GM18526 (cell line): ENCODE measurements around the gene KLHL20.

Experiments used
- POLR2A ChIP-seq: IDR thresholded peaks from 3 replicates; pipeline ENCODE4 v1.6.1; 2011; ENCODE audit not compliant: insufficient read length; ENCODE audit errors: extremely low read depth

Gene KLHL20

DNA sequence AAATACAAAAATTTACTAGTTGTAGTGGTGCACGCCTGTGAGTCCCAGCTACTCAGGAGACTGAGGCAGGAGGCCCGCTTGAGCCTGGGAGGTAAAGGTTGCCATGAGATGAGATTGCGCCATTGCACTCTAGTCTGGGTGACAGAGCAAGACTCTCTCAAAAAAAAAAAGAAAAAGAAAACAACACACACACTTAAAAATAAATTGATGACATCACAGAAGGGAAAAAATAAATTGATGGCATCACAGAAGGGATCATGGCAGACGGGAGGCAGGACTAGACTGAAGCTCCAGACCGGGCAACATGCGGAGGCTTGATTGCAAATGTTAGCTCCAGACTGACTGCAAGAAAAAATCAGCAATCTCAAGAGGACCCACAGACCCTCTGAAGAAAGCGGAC, 43.3 kb downstream of the KLHL20 start:
- no peak for TF ChIP-seq POLR2A

DNA sequence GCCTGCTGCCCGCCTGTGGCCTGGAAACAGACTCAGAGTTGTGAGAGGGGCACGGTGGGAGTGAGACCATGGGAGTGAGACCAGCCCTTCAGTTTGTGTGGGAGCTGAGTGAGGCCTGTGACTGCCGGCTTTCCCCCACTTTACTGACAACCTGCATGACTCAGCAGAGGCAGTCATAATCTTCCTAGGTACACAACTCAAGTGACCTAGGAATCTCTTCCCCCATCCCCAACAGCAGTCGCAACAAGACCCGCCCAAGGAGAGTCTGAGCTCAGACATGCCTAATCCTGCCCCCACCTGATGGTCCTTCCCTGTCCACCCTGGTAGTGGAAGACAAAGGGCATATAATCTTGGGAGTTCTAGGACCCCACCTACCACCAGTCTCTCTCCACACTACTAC, 44.2 kb downstream of the KLHL20 start:
- TF ChIP-seq POLR2A = no peak

DNA sequence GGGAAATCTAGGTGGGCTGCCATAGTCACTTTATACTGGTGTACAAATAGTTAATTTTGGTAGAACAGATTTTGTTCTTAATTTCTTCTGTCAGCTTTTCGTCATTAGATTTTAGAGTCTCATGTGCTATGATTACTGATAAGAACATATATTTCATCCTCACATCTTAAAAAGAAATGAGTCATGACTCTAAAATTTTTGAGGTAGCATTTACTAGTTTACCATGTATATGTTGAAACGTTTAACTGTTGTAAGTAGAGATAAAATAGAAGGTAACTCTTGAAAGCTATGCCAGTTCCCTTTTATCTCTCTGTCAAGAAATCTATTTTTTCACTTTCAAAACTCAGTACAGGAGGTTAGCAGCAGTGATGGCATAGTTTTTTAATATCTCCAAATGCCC, 53.4 kb downstream of the KLHL20 start:
- TF ChIP-seq POLR2A = no peak

DNA sequence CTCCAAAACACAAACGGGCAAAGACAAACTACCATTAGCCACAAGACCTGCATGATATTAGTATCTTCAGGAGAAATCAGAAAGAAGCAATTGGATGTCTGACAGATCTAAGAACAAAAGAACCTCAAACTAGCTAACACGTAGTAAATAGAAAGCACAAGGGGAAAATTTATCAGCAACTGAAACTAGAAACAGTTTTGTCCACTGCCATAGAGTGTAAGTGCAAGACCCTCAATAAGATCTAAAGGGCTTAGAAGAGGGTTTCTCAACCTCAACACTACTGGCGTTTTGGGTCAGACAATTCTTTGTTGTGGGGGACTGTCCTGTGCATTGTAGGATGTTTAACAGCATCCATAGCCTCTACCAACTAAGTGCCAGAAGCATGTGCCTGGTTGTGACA, 54.0 kb downstream of the KLHL20 start:
- TF ChIP-seq POLR2A = no peak

DNA sequence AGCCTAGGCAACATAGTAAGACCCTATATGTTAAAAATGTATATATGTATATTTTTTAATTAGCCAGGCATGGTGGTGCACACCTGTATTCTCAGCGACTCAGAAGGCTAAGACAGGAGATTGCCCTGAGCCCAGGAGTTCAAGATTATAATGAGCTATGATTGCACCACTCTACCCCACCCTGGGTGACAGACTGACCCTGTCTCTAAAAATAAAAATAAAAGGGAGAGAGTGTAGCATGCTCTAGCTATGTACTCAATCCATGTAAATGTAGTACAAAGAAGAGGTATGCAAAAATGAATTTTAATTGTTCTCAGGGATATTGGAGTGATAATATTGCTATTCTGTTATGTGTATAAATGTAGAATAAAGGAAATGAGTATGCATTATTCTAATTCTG, 56.8 kb downstream of the KLHL20 start:
- no peak for TF ChIP-seq POLR2A

DNA sequence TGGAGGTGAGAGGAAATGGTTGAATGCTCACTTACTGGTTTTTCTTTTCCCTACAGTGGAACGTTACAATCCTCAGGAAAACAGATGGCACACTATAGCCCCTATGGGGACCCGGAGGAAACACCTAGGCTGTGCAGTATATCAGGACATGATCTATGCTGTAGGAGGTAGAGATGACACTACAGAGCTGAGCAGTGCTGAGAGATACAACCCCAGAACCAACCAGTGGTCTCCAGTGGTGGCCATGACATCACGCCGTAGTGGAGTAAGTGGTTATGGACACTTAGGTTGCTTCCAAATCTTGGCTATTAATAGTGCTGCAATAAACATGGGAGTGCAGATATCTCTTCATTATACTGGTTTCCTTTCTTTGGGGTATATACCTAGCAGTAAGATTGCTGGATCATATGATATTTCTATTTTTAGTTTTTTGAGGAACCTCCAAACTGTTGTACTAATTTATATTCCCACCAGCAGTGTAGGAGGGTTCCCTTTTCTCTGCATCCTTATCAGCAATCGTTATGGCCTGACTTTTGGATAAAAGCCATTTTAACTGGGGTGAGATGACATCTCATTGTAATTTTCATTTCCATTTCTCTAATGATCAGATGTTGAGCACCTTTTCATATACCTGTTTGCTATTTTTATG, 60.9 kb downstream of the KLHL20 start:
- no peak for TF ChIP-seq POLR2A

DNA sequence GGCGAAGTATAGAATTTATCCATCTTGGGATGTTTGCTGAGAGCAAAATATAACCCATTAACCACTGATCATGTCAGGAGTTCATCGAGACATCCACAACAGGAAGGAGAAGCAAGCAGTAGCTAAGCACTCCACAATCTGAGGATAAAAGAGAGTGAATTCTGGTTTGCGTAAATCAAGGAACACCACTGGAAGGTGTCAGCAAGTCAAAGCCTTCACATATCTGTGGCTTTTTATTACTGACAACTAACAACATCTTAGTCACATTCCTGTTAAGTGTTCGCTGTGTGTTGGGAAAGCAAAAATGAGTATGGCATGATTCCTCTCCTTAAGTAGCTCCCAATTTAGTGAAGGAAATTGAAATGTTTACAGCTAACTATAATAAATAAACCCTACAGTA, 65.2 kb downstream of the KLHL20 start:
- TF ChIP-seq POLR2A = no peak

DNA sequence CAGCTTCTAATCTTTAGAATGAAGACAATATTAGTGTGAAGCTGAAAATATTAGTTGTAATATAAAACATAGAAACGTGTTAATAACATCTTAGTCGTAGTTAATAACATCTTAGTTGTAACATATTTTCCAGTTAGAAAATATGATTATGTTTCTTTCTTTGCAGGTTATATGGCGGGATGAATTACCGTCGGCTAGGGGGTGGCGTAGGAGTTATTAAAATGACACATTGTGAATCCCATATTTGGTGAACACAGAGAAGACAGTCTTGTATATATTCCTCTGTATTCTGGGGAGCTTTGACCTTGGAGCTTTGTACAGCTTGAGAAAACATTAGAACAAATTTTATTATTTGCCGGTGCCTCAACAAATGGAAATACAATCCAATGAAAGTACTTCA, 70.2 kb downstream of the KLHL20 start:
- TF ChIP-seq POLR2A = no peak

DNA sequence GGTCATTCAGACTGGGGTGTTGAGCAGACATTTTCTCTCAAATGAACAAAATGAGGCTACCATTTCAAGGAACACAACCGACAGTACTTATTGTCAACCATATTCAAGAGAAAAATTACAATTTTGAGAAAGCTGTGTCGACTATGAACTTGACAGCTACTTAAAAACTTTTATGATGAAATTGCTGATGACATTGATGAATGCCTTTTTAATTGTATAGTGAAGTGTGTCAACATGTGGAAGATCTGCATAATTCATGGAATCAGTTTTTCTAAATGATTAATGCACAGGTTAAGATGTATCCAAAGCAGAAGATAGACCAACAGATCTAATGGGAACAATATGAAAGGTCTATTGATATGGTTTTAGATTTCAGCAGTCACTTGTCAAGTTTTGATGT, 75.1 kb downstream of the KLHL20 start:
- no peak for TF ChIP-seq POLR2A

DNA sequence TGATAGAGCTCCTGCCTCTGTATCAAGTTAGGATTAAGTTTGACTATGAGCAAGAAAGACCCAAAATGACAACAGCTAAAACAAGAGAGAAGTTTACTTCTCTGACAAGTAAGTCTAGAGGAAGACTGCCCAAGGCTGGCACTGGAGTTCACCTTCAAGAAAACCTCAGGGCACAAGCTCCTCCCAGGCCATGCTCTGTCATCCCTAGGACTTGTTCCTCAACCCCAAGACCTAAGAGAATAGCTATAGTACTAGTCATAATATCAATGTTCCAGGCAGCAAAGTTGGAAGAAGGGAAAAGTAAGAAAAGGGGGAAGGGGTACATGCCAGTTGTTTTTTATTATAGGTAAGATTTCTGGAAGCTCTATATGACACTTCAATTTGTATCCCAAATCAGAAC, 83.3 kb downstream of the KLHL20 start:
- no peak for TF ChIP-seq POLR2A

DNA sequence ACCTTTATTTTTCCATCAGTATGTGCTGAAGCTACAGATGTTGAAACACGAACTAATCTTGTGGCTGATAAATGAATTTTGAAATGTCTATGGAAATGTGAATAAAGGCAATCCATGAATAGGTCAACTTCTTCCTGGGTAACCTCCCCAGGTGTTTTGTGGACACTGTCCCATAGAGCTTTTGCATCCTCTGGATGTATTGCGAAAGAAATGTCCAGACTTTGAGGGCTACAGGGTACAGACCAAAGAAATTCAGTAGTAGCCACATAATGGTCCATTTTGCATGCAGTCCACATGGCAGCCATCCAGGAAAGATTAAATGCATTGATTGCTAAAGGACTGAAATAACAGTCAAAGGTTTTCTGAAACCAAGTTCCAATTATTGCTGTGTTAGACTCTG, 88.2 kb downstream of the KLHL20 start:
- TF ChIP-seq POLR2A = no peak

DNA sequence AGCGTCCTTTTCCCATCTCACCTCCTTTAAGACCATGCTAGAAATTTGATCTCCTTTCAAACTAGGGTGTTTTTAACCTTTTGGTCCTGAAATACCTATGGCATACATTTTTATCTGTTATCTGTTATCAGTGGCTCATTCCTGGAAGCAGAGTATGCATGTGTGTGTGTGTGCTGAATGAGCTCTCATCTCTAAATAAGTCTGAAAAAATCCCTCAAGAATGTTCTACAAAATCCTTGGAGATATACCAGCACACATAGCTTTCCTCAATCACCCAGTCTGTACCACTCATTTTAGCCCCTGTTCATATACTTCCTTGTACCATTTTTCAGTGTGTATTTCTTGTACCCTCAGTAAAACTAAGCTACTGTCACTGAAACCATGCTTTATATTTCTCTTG, 103.7 kb downstream of the KLHL20 start:
- no peak for TF ChIP-seq POLR2A

DNA sequence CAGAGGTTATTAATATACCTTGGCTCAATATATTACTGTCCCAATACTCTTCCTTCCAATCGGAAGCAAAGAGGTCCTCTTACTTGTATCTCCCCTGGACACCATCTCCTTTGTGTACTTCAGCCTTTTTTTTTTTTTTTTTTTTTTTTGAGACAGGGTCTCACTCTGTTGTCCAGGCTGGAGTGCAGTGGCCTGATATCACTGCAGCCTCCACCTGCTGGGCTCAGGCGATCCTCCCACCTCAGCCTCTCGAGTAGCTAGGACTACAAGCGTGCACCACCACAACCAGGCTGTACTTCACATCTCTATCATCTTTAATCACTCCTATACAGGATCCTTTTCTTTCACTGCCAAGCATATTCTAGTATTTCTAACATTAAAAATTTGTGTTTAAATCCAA, 106.9 kb downstream of the KLHL20 start:
- no peak for TF ChIP-seq POLR2A

DNA sequence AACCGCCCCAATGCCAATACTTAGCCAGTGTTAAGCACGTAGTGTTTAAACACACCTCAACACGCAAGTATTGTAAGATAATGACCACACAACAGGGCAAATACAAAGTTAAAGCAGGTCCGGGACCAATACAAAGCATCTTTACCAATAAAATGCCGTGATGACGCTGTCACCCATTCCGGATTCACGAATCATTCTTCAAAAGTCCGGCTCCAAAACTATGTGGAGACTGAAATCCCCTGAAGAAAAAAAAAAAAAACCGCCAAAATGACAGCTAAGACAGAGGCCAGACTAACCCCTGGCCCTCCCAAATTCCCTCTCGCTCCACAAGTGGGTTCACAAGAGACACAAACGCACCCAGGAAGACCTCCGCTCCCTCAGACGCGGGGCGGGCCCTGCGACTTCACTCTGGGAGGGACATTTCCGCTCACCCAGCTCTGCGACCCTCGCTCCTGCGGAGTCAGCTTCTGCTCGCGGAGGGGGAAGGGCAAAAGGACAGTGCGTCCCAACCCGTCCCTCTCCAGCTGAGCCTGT, 109.1 kb downstream of the KLHL20 start:
- TF ChIP-seq POLR2A = no peak

DNA sequence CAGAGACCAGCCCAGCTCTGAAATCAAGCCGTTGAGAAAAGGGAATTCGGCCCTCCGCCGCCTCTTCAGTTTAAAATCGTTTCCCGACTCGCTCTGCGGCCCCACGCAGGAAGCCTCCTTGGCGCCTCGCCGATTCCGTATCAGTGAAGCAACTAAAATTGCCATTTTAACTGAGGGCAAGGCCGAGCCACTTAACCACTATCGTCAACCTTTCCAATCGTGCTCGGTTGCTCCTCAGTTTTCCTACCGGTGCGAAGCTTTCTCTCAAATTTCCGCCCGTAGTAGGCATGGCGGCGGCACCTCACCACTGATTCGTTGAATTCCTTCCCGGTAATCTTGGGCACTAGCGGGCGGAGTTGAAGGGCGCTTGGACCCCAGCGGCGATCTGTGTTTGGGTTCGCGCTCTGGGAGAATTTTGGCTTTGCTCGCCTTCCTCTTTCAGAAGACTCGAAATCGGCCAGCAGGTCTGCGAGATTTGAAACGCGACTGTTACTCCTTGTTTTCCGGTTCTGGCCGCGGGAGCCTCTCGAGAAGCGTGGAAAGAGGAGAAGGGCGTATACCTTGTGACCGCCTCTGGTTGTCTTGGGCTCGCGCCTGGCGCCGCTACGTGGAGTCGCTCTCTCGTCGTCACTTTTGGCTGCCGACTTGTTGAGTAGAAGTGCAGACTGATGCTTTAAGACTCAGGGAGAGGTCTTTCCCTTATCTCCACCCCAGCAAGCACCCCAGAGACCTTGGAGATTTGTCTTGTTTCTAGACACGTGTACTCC, 109.7 kb downstream of the KLHL20 start, which contains the start of the genes CENPL and DARS2:
Gene CENPL, minus strand, starts transcription at position 569 of the 767 bp plus-strand sequence. CDS start 13,584 bp downstream, outside the sequence.
Gene DARS2, plus strand, starts transcription at position 359 of the 767 bp plus-strand sequence. CDS start 557 bp downstream, outside the sequence.
- TF ChIP-seq POLR2A = peak; percentile 55

DNA sequence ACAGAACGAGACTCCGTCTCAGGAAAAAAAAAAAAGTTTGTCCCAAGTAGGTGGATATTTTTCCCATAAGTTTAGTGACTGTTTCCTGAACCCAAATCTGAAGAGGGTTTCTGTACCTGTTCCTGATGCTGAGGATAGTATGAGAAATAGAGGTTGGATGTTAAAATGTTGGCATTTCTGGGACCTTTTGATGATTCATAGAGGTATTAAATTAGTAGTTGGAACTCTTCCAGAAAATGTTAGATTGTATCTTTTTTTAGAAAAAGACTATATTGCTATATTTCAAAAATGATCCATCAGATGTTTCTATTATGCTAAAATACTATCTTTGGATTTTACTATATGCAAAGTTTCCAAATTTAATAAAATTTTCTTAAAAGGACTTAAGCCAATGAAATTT, 112.8 kb downstream of the KLHL20 start:
- no peak for TF ChIP-seq POLR2A

DNA sequence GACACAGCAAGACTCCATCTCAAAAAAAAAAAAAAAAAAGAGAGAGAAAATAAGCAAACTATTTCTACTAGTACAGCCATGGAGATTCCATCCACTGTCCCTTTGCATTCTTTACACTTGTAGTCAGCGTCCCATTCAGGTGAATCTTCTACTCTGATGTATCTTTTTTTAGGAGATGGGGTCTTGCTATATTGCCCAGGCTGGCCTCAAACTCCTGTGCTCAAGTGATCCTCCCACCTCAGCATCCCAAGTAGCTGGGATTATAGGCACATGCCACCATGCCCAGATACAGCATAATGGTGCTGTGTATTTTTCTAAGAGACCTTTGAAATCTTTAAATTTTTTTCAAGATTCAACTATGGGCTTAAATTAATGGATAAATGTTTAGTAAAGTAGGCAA, 118.0 kb downstream of the KLHL20 start:
- no peak for TF ChIP-seq POLR2A
